ENCODE measurements around the gene PLAAT2.
"Not testable (repeated sequence)": the region's sequence is repeated elsewhere in the genome, so short reads cannot be mapped to it uniquely, and the experiment has no call there.

Gene PLAAT2

GRCh38 chr11:63534895-63535461, 28.2 kb downstream of the PLAAT2 start:
- H3K4me3 ChIP-seq (ENCODE audit: low read depth, low read length): no peak overlapping the region
- no peak for DNase-seq (ENCODE audit: low read depth)

GRCh38 chr11:63534076-63534475, 29.1 kb downstream of the PLAAT2 start:
- in situ Hi-C loops (cut with HindIII; ENCODE audit: low sequenced_read_pairs): no loop called here
- no peak overlapping the region for H3K4me3 ChIP-seq (ENCODE audit: low read depth, low read length)
- TF ChIP-seq CTCF (IDR thresholded peaks at IDR 0.05; ENCODE audit: low read depth, low read length, missing control alignments): no peak
- DNase-seq (ENCODE audit: low read depth): no peak

More at GRCh38 chr11:63534895-63535461, 28.2 kb downstream of the PLAAT2 start:
- TF ChIP-seq CTCF (IDR thresholded peaks at IDR 0.05; ENCODE audit: low read depth, low read length, missing control alignments): no peak
- in situ Hi-C loops (cut with HindIII; ENCODE audit: low sequenced_read_pairs): no loop called here

- in situ Hi-C loops (cut with HindIII; ENCODE audit: low sequenced_read_pairs): no loop called here
Measured at GRCh38 chr11:63532799-63533475, 30.2 kb downstream of the PLAAT2 start.

GRCh38 chr11:63532117-63532516, 31.1 kb downstream of the PLAAT2 start:
- TF ChIP-seq CTCF (IDR thresholded peaks at IDR 0.05; ENCODE audit: low read depth, low read length, missing control alignments): no peak
- in situ Hi-C loops (cut with HindIII; ENCODE audit: low sequenced_read_pairs): no loop called here
- no peak overlapping the region for H3K4me3 ChIP-seq (ENCODE audit: low read depth, low read length)
- DNase-seq (ENCODE audit: low read depth): no peak

More at GRCh38 chr11:63532799-63533475, 30.2 kb downstream of the PLAAT2 start:
- TF ChIP-seq CTCF (IDR thresholded peaks at IDR 0.05; ENCODE audit: low read depth, low read length, missing control alignments): no peak
- H3K4me3 ChIP-seq (ENCODE audit: low read depth, low read length): no peak overlapping the region
- DNase-seq (ENCODE audit: low read depth): no peak

DNA sequence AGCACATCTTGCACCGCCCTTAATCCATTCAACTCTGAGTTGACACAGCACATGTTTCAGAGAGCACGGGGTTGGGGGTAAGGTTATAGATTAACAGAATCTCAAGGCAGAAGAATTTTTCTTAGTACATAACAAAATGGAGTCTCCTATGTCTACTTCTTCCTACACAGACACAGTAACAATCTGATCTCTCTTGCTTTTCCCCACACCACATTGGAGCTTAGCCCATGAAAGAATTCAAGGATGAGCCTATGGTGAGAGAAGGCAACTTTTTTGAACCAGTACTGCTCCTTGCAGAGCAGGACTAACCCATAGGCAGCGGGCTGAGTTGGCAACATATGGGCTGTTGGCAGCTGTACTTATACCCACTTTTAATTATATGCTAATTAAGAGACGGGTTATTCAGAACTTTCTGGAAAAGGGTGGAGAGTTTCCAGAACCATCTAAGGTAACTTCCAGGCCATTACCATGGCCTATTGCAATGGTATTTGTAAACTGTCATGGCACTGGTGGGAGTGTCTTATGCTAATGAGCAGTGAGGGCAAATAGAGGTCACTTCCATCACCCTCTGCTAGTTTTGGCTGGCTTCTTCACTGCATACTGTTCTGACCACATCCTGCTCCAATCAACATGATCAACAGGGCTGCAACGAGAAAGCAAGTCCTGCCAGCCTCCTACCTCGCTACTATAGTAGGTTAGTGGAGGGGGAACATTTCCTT, 31.9 kb downstream of the PLAAT2 start:
- H3K4me3 ChIP-seq (ENCODE audit: low read depth, low read length); in situ Hi-C loops (cut with HindIII; ENCODE audit: low sequenced_read_pairs): not testable (repeated sequence)
- peak; percentile 96 for DNase-seq (ENCODE audit: low read depth)

DNA sequence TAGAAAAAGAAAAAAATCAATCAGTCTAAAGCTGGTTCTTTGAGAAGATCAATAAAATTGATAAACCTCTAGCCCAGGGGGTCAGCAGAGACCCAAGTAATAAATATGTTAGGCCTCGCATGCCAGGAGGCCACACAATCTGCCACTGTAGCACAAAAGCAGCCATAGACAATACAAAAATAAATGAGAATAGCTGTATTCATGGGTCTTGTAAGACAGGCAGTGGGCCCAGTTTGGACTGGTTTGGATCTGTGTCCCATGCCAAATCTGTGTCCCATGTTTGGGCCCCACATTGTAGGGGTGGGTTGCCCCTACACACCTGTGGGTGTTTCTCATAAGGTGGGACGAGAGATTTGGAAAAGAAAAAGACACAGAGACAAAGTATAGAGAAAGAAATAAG, 33.2 kb downstream of the PLAAT2 start:
- in situ Hi-C loops (cut with HindIII; ENCODE audit: low sequenced_read_pairs): no loop called here
- no peak for TF ChIP-seq CTCF (IDR thresholded peaks at IDR 0.05; ENCODE audit: low read depth, low read length, missing control alignments)
- DNase-seq (ENCODE audit: low read depth): no peak
- no peak overlapping the region for H3K4me3 ChIP-seq (ENCODE audit: low read depth, low read length)

- H3K4me3 ChIP-seq (ENCODE audit: low read depth, low read length): not testable (repeated sequence)
Measured at GRCh38 chr11:63529373-63529772, 33.8 kb downstream of the PLAAT2 start.

DNA sequence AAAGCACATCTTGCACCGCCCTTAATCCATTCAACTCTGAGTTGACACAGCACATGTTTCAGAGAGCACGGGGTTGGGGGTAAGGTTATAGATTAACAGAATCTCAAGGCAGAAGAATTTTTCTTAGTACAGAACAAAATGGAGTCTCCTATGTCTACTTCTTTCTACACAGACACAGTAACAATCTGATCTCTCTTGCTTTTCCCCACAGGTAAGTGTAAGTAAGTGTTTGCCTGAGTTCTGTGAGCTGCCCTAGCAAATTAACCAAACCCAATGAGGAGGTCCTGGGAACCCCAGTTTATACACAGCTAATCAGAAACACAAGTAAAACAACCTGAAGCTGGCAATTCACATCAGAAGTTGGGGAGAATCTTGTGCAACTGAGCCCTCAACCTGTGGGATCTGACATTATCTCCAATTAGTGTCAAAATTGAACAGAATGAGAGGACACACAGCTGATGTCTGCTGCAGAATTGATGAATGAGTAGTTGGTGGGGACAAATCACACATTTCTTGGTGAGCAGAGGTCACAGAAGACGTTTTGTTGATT, 34.4 kb downstream of the PLAAT2 start:
- in situ Hi-C loops (cut with HindIII; ENCODE audit: low sequenced_read_pairs); DNase-seq (ENCODE audit: low read depth); H3K4me3 ChIP-seq (ENCODE audit: low read depth, low read length): not testable (repeated sequence)

More at GRCh38 chr11:63529373-63529772, 33.8 kb downstream of the PLAAT2 start:
- in situ Hi-C loops (cut with HindIII; ENCODE audit: low sequenced_read_pairs); DNase-seq (ENCODE audit: low read depth): not testable (repeated sequence)

- H3K4me3 ChIP-seq (ENCODE audit: low read depth, low read length); in situ Hi-C loops (cut with HindIII; ENCODE audit: low sequenced_read_pairs); DNase-seq (ENCODE audit: low read depth): not testable (repeated sequence)
Measured at GRCh38 chr11:63528156-63528555, 35.0 kb downstream of the PLAAT2 start.
